ENCODE data around the gene ABCD4. TPM values are rescaled to one million over a fixed set of nuclear protein-coding genes. Genes with fewer than 3 reads are reported as not detected.
A peak's percentile ranks its signal among the peaks of the same experiment; 100 is the strongest.
"Not testable (repeated sequence)": the region's sequence is repeated elsewhere in the genome, so short reads cannot be mapped to it uniquely, and the experiment has no call there.

ABCD4 gene
- total RNA-seq, 1 donor, result 28.2 TPM

DNA sequence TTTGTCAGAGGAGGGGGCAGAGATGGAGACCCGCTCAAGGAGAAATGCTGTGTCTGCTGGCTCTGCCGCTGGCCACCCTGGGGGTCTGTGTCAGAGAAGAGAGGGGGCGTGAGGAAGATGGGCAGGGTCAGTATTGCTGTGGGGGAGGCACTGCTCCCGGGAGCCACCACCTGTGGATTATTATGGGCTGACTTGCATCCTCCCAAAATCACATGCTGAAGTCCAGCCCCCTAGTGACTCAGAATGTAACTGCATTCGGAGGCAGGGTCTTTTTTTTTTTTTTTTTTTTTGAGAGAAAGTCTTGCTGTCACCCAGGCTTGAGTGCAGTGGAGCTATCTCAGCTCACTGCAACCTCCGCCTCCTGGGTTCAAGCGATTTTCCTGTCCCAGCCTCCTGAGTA, 12.3 kb downstream of the ABCD4 start:
- no peak overlapping the region for H3K4me3 ChIP-seq (ENCODE audit: low read depth, low read length)
- peak; percentile 16 for DNase-seq (ENCODE audit: low read depth)
- TF ChIP-seq CTCF (IDR thresholded peaks at IDR 0.05; ENCODE audit: insufficient read depth, low read length), result peak; percentile 64

DNA sequence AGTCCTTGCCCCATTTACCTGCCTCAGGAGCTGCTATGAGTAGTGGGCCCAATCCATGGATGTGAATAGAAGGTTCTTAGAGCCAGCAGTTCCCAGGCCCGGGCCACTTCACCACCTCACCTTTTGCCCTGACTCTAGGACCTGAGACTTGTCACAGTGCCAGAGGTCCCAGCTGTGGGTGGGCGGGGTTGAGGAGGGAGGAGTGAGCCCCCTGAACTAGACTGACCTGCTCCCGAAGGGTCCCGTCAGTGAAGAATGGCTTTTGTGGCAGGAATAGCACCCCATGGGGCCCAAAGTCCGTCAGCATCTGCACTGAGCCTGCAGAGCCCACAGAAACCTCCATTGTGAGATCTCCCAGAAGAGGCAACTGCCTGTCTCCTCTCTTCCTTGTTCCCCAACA, 12.9 kb downstream of the ABCD4 start:
- TF ChIP-seq CTCF (IDR thresholded peaks at IDR 0.05; ENCODE audit: insufficient read depth, low read length), result no peak
- DNase-seq (ENCODE audit: low read depth), result no peak

DNA sequence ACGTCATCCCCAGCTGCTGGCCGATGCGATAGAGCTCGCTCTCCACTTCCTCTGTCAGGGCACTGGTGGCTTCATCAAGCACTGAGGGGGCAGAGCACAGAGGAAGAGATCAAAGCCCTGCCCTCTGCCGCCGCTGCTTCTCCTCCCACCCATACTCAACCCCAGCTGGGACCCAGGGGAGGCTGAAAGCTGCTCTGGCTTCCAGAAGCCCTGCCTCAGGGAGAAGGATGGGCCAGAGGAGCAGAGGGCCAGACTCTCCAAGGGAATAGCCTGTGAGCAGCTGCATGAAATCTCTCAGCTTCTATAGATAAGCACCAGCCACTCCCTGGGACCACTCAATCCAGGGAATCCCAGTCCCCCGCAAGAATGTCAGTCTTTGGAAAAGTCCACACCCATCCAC, 16.0 kb downstream of the ABCD4 start:
- no peak for TF ChIP-seq CTCF (IDR thresholded peaks at IDR 0.05; ENCODE audit: insufficient read depth, low read length)
- no peak overlapping the region for H3K4me3 ChIP-seq (ENCODE audit: low read depth, low read length)
- DNase-seq (ENCODE audit: low read depth), result no peak

More for the DNA sequence above, 12.9 kb downstream of the ABCD4 start:
- H3K4me3 ChIP-seq (ENCODE audit: low read depth, low read length), result no peak overlapping the region

DNA sequence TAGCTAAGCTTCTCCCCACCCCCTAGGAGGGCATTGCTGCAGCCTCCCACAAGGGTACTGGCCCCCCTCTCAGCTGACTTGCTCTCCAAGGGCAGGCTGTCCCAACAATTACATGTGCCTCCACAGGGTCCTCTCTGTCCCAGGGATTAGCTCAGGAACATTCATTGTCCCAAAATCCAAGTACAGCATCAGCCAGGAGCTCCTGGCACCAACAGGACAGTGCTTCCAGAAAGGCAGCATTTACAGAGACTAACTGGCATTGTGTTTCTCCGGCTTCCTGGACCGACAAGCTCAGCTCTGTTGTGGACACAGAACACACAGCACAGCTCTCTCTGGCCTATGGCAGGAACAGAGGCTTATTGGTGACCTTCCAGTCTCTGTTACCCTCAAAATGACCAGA, 21.7 kb downstream of the ABCD4 start:
- TF ChIP-seq CTCF (IDR thresholded peaks at IDR 0.05; ENCODE audit: insufficient read depth, low read length), result no peak
- H3K4me3 ChIP-seq (ENCODE audit: low read depth, low read length), result no peak overlapping the region
- no peak for DNase-seq (ENCODE audit: low read depth)

DNA sequence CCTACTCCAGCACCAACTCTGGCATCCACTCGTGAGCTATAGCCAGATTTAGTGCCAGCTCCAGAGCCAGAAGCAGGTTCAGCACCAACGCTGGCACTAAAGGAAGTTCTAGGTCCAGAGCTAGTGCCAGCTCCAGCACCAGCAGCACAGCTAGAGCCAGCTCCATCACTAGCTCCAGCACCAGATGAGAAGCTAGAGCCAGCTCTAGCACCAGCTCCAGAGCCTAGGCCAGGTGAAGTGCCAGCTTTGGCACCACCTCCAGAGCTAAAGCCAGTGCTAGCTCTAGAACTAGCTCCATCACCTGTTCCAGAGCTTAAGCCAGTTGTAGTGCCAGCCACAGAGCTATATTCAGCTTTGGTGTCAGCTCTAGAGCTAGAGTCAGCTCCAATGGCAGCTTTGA, 24.7 kb downstream of the ABCD4 start:
- H3K4me3 ChIP-seq (ENCODE audit: low read depth, low read length), result no peak overlapping the region
- no peak for TF ChIP-seq CTCF (IDR thresholded peaks at IDR 0.05; ENCODE audit: insufficient read depth, low read length)
- no peak for DNase-seq (ENCODE audit: low read depth)

GRCh38 chr14:74275241-74275841, 27.4 kb downstream of the ABCD4 start:
- DNase-seq (ENCODE audit: low read depth), result peak; percentile 93
- no peak for TF ChIP-seq CTCF (IDR thresholded peaks at IDR 0.05; ENCODE audit: insufficient read depth, low read length)
- no peak overlapping the region for H3K4me3 ChIP-seq (ENCODE audit: low read depth, low read length)

- DNase-seq (ENCODE audit: low read depth), result no peak
- no peak for TF ChIP-seq CTCF (IDR thresholded peaks at IDR 0.05; ENCODE audit: insufficient read depth, low read length)
These were observed 31.4 kb downstream of the ABCD4 start for GRCh38 chr14:74271365-74271764.

GRCh38 chr14:74270382-74271177, 32.2 kb downstream of the ABCD4 start:
- DNase-seq (ENCODE audit: low read depth), result peak; percentile 63
- H3K4me3 ChIP-seq (ENCODE audit: low read depth, low read length), result not testable (repeated sequence)

More at GRCh38 chr14:74271365-74271764, 31.4 kb downstream of the ABCD4 start:
- no peak overlapping the region for H3K4me3 ChIP-seq (ENCODE audit: low read depth, low read length)
